Suprapubic skin (tissue), 4 donors: ENCODE measurements around the gene NOSTRIN. TPM values are rescaled to one million over a fixed set of nuclear protein-coding genes. Genes with fewer than 3 reads are reported as not detected.

Experiments used
- DNase-seq, 2 donors: peaks; one replicate each; pipeline ENCODE4 v3.0.0-alpha.2; 2019; ENCODE audit warnings: low spot score in 2 of 2
- H3K27ac ChIP-seq: fragments of 200-600 bp; sonication (generic); one replicate; pipeline ENCODE4 v1.5.1; 2019
- H3K27me3 ChIP-seq: fragments of 200-600 bp; sonication (generic); one replicate; pipeline ENCODE4 v1.5.1; 2019
- H3K36me3 ChIP-seq: fragments of 200-600 bp; sonication (generic); one replicate; pipeline ENCODE4 v1.5.1; 2019
- H3K4me1 ChIP-seq: fragments of 200-600 bp; sonication (generic); one replicate; pipeline ENCODE4 v1.5.1; 2019
- H3K4me3 ChIP-seq: fragments of 200-600 bp; sonication (generic); one replicate; pipeline ENCODE4 v1.5.1; 2019; ENCODE audit warnings: mild to moderate bottlenecking
- H3K9me3 ChIP-seq: fragments of 200-600 bp; sonication (generic); one replicate; pipeline ENCODE4 v1.5.1; 2019
- EP300 ChIP-seq: sonication (generic); formaldehyde crosslinking; IDR thresholded peaks from one replicate; pipeline ENCODE4 v1.6.1; 2017; ENCODE audit warnings: antibody characterized with exemption
- POLR2A ChIP-seq, 2 donors: fragments of 450-650 bp; IDR thresholded peaks; one replicate each; pipeline ENCODE4 v1.6.1; 2017; ENCODE audit warnings: antibody characterized with exemption in 2 of 2, mild to moderate bottlenecking in 2 of 2, moderate library complexity in 2 of 2
- POLR2AphosphoS5 ChIP-seq, 3 donors: sonication (generic); formaldehyde crosslinking; IDR thresholded peaks; one replicate each; pipeline ENCODE4 v1.6.1; 2017; ENCODE audit warnings: antibody characterized with exemption in 3 of 3
- WGBS: methylation state at CpG from one replicate; pipeline ENCODE4 v1.1.5; 2018; 5-methylcytosine and 5-hydroxymethylcytosine counted together
- total RNA-seq, 4 donors: library from RNA; depleted of rRNA; stranded (reverse); fragments of >200 nt; gene quantifications; one replicate each; pipeline ENCODE4 v1.1.0, GENCODE V29; 2016
- TF ChIP-seq, protein P1 (sequence below), 2 donors: fragments of 200-600 bp in 1 of 2; fragments of 450-650 bp in 1 of 2; sonication (generic) in 1 of 2; IDR thresholded peaks; one replicate each; pipeline ENCODE4 v1.5.1; 2016 to 2019; ENCODE audit warnings: antibody characterized with exemption in 2 of 2, mild to moderate bottlenecking in 1 of 2, moderate library complexity in 1 of 2

Gene NOSTRIN
- total RNA-seq, 4 donors from 2014 or later = 7.1 to 38.2 (median 9.0) TPM

DNA sequence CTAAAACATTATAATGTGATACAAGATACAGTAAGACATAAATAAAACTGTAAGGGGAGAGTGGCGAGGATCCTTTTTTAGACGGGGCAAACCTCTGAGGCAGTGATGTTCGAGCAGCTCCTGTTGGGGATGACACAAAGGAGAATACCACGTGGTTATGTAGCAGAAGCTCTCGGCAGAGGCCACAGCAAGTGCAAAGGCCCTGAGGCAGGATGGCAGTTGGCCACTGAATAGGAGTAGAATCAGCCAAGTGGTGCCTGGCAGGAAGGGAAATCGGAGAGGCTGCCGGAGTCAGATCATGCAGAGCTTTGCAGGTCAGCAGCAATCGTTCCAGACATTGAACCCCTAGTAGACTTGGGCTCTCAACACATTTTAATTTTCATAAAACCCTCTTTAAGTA is 19.1 kb downstream of the NOSTRIN start:
- TF ChIP-seq, protein P1, sequence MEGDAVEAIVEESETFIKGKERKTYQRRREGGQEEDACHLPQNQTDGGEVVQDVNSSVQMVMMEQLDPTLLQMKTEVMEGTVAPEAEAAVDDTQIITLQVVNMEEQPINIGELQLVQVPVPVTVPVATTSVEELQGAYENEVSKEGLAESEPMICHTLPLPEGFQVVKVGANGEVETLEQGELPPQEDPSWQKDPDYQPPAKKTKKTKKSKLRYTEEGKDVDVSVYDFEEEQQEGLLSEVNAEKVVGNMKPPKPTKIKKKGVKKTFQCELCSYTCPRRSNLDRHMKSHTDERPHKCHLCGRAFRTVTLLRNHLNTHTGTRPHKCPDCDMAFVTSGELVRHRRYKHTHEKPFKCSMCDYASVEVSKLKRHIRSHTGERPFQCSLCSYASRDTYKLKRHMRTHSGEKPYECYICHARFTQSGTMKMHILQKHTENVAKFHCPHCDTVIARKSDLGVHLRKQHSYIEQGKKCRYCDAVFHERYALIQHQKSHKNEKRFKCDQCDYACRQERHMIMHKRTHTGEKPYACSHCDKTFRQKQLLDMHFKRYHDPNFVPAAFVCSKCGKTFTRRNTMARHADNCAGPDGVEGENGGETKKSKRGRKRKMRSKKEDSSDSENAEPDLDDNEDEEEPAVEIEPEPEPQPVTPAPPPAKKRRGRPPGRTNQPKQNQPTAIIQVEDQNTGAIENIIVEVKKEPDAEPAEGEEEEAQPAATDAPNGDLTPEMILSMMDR (IDR thresholded peaks at IDR 0.05) = no peak
- no peak for TF ChIP-seq EP300
- no peak for TF ChIP-seq POLR2A (IDR thresholded peaks at IDR 0.05)
- no peaks in the 10 kb centered on the region for H3K36me3 ChIP-seq
- H3K27ac ChIP-seq = no peak overlapping the region
- WGBS = 52% methylated on average over 8 of the region's 8 CpGs
- no peaks in the 10 kb centered on the region for H3K9me3 ChIP-seq
- no peak for DNase-seq
- no peaks in the 10 kb centered on the region for H3K4me1 ChIP-seq
- H3K27me3 ChIP-seq = no peaks in the 10 kb centered on the region
- H3K4me3 ChIP-seq = no peak overlapping the region

DNA sequence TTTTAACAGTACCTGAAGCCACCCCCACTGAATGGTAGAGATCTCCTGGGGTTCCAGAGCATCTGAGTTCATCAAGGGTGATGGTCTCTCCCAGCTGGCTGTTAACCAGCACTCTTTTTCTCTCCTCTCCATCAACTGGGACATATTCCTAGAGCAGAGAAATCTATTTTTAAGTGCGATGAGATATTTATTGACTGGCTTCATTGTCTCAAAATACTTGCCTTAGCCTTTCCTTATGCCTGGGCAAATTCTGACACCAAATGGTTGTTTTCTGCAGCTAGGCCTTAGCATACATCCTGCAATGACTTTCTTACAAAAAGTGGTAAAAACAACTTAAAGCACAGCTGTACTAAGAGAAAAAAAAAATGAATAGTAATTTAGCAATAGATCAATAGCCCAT is 19.6 kb downstream of the NOSTRIN start:
- Histone ChIP-seq H3K9me3 (no peaks in the 10 kb centered on the region), H3K4me3 (no peak overlapping the region), H3K36me3 (no peaks in the 10 kb centered on the region), H3K27ac (no peak overlapping the region), H3K27me3 (no peaks in the 10 kb centered on the region), H3K4me1 (no peaks in the 10 kb centered on the region)
- WGBS = 72% methylated on average over 1 of the region's 1 CpG
- no peak for DNase-seq
- TF ChIP-seq, protein P1 (IDR thresholded peaks at IDR 0.05) = no peak
- TF ChIP-seq EP300 = no peak
- no peak for TF ChIP-seq POLR2A (IDR thresholded peaks at IDR 0.05)
- TF ChIP-seq POLR2AphosphoS5 (IDR thresholded peaks at IDR 0.05) = no peak

DNA sequence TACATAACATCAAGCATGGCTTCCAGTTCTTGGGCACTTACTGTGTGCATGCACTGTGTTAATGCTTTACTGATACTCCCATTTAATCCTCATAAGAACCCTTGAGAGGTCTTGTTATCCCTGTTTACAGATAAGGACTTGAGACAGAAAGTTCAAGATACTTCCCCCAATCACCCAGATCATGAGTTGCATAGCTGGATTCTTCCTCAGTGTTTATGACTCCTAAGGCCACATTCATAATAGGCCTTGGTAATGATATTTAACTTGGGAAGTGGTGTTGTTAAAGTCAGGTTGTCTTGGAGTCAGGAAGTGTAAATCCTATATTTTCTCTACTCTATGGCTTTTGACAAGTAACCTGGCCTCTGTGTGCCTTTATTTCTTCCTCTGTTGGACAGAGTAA is 22.7 kb downstream of the NOSTRIN start:
- DNase-seq = no peak
- TF ChIP-seq POLR2A (IDR thresholded peaks at IDR 0.05) = no peak
- TF ChIP-seq EP300 = no peak
- TF ChIP-seq, protein P1 (IDR thresholded peaks at IDR 0.05) = no peak
- no peak for TF ChIP-seq POLR2AphosphoS5 (IDR thresholded peaks at IDR 0.05)
- H3K36me3 ChIP-seq = peaks cover 5% of the 10 kb centered on the region
- H3K9me3 ChIP-seq = no peaks in the 10 kb centered on the region
- no peak overlapping the region for H3K27ac ChIP-seq
- H3K4me1 ChIP-seq = no peaks in the 10 kb centered on the region
- H3K4me3 ChIP-seq = no peak overlapping the region
- no peaks in the 10 kb centered on the region for H3K27me3 ChIP-seq

DNA sequence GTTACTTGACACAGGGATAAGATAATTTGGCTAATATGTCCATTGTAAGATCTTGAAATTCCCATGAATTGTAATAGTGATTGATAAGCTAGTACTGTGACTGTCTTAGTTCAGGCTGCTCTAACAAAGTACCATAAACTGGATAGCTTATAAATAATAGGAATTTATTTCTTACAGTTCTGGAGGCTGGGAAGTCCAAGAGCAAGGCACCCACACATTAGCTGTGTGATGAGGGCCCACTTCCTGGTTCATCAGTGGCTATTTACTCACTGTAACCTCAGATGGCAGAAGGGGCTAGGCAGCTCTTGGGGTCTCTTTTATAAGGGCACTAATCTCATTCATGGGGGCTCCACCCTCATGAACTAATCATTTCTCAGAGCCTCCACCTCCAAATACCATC is 28.5 kb downstream of the NOSTRIN start:
- TF ChIP-seq POLR2A (IDR thresholded peaks at IDR 0.05) (no peak), POLR2AphosphoS5 (IDR thresholded peaks at IDR 0.05) (no peak), EP300 (no peak)
- TF ChIP-seq, protein P1 (IDR thresholded peaks at IDR 0.05) = no peak
- H3K4me3 ChIP-seq = no peak overlapping the region
- H3K36me3 ChIP-seq = peaks cover 8% of the 10 kb centered on the region
- no peaks in the 10 kb centered on the region for H3K9me3 ChIP-seq
- no peak for DNase-seq
- H3K27me3 ChIP-seq = no peaks in the 10 kb centered on the region
- no peaks in the 10 kb centered on the region for H3K4me1 ChIP-seq
- no peak overlapping the region for H3K27ac ChIP-seq

DNA sequence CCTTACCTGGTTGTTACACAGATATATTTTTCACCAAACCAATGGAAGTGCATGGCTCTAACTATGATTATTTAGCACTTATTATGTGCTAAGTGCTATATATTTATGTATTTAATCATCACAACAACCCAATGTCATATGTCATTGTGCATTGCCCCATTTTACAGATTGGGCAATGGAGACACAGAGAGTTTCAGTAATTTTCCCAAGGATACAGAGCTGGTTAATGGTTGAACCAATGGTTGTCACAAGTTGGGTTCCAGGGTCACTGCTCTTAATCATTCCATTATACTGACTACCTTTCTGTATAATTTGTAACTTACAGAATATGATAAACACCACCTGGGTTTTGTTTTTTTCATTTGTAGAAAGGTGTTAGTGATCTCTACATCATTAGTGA is 29.2 kb downstream of the NOSTRIN start:
- Histone ChIP-seq H3K4me3 (no peak overlapping the region), H3K27me3 (no peaks in the 10 kb centered on the region), H3K36me3 (peaks cover 13% of the 10 kb centered on the region), H3K9me3 (no peaks in the 10 kb centered on the region), H3K4me1 (no peaks in the 10 kb centered on the region), H3K27ac (no peak overlapping the region)
- TF ChIP-seq EP300 (no peak), POLR2AphosphoS5 (IDR thresholded peaks at IDR 0.05) (no peak), POLR2A (IDR thresholded peaks at IDR 0.05) (no peak)
- TF ChIP-seq, protein P1 (IDR thresholded peaks at IDR 0.05) = no peak
- DNase-seq = no peak
